Dedifferentiated amniotic fluid mesenchymal stem cell (primary cell): Measurements from ENCODE around the gene TP53RK.

Experiments used
- DNase-seq: peaks from one replicate; pipeline ENCODE4 v3.0.0-alpha.2; 2016; ENCODE audit errors: extremely low spot score

Gene TP53RK

DNA sequence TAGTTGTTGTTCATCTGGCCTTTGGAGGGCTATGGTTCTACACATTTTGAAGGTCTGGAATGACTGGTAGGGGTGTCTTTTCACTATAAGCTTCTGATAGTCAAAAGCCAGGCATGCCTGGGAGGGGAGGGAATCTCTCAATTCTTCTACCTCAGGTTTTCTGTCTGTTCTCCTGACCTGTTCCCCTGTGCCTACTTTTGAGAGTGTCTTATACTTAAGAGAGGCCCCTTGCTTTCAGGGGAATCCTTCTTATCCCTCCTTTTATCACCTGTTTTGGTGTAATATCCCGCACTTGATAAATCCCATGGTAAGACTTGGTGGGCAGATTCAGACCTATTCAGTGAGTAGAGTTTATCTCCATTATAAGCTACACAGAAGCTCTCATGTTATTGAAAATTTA is 27.6 kb downstream of the TP53RK start:
- DNase-seq, result no peak

DNA sequence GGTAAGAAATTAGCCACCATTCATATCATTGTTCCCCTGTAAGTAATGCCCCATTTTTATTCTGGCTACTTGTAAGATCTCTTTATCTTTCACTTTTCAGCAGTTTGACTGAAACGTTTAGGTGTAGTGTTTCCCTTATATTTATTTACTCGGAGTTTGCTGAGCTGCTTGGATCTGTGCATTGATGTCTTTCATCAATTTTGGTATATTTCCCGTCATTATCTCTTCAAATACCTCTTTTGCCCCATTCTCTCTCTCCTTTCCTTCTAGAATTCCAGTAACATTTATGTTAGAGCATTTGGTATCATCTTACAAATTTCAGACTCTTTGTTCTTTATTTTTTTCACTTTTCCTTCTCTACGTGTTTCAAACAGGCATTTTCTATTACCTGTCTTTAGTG is 28.8 kb downstream of the TP53RK start:
- DNase-seq, result no peak

DNA sequence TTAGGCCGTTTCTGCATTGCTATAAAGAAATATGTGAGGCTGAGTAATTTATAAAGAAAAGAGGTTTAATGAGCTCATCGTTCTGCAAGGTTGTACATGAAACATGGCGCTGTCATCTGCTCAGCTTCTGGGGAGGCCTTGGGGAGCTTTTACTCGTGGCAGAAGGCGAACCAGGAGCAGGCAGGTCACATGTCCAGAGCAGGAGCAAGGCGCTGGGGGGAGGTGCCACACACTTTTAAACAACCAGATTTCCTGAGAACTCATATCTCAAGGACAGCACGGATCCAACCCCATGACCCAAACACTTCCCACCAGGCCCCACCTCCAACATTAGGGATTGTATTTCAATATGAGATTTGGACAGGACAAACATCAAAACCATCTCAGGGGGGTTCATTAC is 31.6 kb downstream of the TP53RK start:
- no peak for DNase-seq

DNA sequence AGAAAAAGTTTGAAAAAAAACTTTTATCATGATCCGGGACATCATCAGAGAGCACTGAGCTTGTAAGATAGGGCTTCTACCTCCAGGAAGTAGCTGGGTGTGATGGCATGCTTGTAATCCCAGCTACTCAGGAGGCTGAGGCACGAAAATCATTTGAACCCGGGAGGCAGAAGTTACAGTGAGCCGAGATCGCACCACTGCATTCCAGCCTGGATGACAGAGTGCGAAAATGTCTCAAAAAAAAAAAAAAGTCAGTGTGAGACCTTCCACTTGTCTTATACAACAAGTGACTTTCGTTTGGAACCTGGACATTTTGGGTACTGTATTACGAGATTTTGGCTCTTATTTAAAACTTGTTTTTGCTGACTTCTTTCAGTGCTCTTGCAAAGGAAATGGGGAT is 32.1 kb downstream of the TP53RK start:
- no peak for DNase-seq

DNA sequence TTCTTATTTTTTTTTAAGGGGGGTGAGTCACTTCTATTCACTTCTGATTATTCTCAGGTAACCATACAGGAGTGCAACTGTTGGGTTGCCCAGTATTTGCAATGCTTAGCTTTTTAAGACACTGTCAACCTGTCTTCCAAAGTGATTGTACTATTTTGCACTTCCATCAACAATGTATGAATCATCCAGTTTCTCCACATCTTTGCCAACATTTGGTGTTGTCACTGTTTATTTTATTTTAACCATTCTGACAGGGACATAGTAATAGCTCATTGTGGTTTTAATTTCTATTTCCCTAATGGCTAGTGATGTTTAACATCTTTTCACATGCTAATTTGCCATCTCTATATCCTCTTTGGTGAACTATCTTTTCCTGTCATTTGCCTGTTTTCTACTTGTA is 36.5 kb downstream of the TP53RK start:
- no peak for DNase-seq

DNA sequence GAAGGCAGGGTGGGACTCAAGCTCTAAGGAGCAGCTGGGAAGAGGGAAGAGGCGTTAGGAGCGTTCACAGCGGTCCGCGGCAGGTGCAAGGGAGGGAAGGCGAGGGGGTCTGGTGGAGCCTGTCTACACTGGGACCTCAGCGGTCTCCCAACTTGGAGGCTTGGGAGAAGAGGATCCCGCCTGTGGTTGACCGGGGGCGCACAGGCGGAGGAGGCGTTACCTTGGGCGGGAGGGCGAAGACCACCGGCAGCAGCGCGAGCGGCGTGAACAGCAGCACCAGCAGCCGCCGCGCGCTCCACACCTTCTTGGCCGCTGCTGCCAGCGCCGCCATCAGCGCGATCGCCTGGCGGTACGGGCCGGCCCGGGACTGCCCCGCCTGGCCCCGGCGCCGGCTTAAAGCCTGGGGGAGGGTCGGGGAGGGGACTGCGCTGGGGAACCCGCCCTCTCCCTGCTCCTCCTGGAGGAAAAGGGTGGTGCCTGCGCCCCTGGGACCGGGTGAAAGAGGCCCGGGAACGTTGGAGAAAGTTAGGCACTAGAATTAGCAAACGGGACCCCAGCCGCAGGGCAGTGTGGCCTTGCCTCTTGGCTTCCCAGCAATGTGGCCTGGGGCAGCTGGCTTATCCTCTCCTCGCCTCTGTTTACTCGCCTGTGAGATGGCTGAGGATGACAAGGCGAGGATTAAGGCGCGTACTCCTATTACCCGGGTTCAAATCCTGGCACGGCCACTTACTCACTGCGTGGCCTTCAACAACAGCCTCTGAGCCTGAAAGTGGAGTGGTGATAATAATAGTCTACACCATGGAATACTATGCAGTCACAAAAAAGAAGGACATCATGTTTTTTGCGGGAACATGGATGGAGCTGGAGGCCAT is 37.9 kb downstream of the TP53RK start, which contains the start of gene SLC13A3:
Gene SLC13A3, minus strand, starts transcription at position 369 of the 872 bp plus-strand sequence. Its CDS starts 38 bp downstream, at position 331.
- no peak for DNase-seq

DNA sequence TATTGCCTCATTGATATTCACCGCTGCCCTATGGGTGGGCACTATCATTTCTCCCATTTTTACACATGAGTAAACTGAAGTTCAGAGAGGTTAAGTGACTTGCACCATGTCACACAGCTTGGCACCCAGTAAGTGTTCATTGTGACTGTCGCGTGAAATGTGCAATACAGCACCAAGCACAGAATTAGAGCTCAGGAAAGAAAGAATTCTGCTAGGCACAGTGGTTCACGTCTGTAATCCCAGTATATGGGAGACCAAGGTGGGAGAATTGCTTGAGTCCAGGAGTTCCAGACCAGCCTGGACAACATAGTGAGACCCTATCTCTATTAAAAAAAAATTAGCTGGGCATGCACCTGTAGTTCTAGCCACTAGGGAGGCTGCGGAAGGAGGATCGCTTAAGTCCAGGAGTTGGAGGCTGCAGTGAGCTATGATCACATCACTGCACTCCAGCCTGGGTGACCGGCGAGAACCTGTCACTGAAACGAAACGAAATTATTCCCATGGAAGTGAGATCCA is 38.6 kb downstream of the TP53RK start:
- DNase-seq, result no peak

DNA sequence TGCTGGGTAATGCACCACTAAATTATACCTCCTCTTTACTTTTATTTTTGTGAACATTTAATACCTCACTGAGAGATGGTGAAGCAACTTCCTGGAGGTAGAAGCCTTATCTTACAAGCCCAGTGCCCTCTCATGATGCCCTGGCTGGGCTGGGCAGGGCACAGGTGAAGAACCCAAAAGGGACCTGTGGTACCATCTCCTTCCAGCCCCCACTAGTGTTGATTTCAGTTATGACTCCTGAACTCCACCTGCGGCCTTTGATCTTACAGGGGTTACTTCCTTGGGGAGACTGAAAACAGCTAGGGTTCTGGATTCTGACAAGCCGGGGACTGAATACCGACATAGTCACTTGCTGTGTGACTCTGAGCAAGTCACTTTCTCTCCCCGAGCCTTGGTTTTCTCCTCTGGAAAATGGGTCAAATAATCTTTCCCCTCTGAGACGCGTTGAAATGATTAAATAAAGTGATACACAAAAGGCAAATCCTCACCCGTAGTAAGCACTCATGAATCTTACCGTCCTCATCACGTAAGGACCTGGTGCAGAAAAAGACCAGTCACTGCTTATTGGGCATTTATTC is 39.2 kb downstream of the TP53RK start:
- no peak for DNase-seq

DNA sequence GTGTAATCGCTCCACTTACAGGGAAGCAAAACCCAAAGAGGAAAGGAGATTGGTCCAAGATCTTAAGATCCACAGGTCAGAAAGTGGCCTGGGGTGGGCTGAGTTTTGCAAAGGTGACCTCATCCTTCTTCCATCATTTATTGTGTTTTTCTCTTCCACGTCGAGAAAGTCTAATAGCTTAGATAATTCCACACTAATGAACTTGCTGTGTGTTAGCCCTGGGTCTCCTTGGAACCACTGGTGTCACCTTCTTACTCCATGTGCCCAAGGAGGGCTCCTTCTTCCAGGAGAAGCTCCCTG is 39.6 kb downstream of the TP53RK start:
- DNase-seq, result no peak

DNA sequence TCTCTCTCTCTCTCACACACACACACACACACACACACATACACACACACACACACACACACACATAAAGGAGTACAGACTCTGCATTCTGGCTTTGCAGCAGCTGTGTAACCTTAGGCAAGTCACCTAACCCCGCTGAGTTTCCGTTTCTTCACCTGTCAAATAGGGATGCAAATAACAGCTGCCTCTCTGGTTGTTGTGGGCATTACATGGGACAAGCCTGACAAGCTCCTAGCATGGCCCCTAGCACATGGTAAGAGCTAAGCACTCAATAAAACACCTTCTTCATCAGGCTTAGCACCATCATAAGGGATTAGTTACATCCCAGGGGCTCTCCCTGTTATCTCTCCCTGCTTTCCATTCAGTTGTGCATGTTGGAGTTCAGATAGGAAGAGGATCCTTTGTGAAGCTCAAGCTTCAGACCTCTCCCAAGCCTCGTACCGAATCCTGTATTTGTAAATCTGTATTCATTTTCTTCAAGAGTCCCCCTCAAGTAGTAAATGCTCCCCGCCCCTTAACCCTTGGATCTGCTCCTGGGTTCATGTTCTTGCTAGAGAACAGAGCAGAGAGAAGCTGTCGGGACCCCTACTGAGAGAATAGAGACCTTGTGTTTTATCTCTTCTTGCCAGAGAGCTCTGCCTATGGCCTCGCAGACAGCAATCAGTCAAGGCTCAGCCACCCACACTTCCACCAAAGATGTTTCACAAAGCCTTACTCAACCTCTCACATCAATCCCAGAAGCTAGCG is 40.2 kb downstream of the TP53RK start:
- no peak for DNase-seq

DNA sequence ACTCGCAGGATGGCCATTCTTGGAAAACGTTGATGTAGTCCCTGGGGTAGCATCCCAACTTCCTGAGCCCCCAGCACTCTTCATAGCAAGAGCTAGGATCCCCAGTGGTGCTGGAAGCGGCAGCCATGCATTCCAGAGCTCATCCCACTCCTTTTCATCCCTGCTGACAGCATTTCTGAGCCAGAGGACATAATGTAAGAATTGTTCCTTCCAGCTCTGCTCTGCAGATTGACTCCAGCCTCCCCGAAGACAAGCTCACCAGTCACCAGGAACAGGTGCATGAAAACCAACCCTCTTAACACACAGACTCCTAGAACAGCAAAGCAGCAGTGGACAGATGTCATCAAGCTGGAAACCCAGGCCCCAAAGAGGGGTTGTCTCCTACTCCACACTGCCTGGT is 41.8 kb downstream of the TP53RK start:
- no peak for DNase-seq

DNA sequence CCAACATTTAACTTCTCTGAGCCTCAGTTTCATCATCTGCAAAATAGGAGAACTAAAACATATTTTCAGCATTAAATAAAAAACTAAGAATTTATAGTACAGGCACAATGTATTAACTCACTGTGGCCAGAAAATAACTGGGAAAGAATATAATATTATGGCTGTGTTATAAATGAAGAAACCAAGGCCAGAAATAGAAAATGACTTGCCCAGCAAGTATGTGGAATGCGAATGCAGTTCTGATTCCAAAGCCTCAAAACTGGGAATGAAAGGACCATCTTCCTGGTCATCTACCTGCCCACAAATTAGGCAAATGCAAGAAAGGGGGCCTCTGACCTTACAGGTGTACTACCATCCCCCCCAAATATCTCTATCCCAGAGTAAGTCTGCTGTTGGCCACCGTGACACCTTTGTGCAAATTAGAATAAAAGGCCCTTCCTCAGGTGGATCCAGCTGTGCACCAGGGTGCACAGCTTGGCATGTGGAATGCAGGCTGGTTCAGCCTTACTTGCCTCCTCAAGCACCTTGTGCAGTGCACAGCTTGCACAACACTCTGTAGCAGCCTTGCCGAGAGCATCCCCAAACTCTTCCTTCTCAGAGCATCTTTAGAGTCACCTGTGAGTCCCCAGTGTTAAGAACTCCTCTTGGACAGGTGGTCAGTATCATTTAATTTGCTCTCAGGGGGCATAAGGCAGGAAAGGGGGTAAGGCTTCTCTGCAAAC is 42.4 kb downstream of the TP53RK start:
- DNase-seq, result no peak

DNA sequence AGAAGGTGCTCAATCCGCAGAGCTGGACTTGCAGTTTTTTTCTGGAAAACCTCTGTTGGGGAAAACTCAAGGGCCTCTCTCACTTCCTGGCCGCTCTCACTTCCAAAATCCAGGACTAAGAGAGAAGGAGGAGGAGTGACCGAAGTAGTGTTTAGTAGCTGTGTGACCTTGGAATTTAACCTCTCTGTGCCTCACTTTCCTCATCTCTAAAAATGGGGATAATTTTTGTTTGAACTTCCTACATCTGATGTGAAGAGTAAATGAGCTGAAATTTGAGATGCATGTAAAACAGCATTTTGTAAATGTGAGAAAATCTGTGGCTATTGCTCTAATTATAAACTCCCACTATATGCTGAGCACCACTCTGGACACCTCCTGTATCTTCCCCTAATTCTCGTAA is 43.1 kb downstream of the TP53RK start:
- no peak for DNase-seq

DNA sequence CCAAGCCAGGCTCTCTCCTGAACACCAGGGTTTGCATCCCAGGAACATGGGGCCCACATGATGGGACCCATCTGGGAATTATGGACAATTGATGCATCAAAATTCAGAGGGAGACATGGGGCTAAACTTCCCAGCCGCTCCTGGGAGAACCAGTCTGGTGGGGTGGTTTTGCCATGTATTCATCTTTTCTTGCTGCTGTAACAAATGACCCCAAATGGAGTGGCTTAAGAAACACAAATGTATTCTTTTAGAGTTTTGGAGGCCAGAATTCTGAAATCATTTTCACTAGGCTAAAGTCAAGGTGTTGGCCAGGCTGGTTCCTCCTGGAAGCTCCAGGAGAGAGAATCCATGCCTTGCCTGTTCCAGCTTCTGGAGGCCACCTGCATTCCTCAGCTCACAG is 44.5 kb downstream of the TP53RK start:
- DNase-seq, result no peak

DNA sequence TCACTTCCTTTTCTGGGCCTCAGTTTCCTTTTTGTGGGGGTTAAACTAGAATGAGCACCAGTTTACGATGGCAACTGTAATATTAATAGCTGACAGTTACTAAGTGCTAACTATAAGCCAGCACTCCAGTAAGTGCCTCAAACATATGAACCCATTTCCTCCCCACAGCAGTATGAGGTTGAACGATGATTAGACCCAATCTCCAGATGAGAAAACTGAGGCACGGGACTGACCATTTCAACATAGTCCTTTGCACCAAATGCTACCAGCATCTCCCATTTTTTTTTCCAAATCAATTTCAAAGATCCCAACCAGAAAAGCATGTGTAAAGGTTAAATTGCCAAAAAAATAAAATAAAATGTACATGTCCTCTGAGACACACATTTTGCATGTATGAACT is 45.1 kb downstream of the TP53RK start:
- no peak for DNase-seq

DNA sequence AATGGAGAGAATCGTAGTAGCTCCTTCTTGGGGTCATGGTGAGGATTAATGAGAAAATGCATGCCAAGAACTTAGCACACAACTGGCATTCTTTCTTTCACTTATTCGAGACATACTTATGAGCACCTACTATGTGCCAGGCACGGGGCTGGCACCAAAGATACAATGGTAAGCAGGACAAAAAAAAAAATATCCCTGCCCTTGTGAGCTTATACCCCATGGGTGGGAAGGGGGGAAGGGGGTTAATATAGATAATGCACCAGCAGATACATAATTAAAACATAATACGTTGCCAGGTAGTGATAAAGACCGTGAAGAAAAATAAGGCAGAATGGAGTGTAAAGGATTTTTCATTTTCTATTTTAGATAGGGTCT is 46.3 kb downstream of the TP53RK start:
- DNase-seq, result no peak

DNA sequence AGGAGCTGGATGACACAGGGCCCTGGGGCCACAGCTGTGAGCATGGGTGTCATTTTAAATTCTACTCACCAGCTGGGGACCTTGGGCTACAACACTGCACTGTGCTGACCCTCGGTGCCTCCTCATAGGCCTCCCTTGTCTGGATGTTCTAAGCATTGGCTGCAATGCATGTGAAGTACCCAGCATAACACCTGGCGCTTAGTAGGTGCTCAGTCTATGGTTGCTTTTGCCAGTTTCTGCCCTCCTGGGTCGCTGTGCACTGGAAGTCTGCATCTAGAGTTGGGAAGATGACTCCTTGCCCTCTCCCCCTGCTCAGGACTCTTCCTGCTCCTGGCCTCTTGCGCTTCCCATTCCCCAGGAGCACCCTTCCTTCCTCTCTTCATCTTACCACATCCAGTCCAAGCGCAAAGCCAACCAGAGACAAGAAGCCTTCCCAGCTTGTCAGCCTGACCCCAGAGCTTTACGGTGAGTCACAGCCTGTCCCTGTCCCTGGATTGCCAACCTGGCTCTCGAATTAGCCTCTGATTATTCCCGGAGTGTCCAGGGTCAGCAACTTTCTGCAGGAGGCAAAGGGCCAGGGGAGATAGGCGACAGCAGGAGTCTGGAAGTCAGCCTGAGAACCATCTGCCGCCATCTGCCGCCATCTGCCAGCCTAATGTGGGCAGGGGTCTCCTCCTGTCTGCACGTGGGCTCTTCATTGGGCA is 46.8 kb downstream of the TP53RK start:
- DNase-seq, result no peak

DNA sequence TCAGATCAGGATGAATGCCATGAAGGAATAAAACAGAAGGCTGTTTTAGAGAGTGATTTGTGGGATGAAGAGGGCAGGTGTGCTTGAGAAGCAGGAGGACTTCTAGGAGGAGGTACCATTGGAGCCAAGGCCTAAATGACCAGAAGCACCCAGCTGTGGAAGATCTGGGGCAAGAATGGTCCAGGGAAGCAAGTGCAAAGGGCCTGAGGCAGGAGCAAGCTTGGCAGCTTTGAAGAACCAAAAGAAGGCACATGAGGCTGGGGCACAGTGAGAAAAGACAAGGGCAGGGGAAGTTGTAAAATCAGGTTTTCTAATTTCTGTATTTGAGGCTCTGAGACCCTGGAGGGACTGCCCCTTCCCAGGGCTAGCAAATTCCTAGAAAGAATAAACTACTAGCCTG is 47.8 kb downstream of the TP53RK start:
- DNase-seq, result no peak

DNA sequence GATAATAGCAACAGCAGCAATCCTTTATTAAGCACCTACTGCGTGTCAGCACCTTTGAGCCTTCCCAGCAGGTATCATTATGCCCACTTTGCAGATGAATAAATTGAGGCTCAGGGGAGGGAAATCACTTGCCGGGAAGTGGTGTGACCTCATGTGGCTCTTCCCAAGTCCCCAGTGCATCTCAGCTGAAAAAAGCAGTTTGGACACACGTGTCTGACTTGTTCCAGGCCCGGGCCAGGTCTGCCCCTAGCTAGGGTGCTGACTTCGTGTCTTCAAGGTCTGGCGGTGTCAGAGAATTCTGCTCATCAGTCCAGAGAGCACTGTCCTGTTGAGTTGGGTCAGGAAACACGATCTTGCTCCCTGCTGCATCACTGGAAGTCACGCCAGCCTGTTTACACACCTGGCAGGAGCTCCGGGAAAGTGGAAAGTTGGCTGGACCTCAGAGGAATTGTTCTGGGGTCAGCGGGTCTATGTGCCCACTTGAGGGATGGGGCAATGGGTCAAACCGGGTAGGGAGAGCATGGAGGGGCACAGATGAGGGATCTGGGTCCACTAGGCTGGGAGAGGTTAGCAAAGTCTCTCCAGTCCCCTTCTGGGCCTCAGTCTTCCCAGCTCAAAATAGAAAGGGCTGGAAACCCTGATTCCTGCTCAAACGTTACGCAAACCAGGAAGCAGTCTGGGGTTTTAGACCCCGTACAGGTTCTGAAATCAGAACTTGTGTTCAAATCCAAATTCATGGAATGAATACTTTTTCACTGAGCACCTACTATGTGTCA is 48.5 kb downstream of the TP53RK start:
- DNase-seq, result no peak

DNA sequence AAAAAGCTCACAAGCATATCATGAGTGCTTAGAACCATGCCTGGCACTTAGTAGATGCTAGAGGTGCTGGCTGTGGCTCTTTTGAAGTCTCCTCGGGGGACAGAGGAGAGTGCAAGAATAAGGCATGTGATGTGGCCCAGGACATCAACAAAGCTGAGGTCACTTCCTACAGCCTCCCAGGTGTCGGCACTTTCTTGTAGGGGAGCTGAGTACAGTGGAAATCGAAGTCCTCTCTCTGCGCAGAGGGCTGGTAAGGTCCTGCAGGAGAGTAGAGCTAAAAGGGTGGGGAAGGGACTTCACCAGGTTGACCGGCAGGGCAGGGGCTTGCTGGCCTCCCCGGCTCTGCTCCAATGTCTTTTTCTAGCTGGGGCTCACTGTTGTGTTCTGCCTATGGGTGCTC is 49.2 kb downstream of the TP53RK start:
- DNase-seq, result no peak

DNA sequence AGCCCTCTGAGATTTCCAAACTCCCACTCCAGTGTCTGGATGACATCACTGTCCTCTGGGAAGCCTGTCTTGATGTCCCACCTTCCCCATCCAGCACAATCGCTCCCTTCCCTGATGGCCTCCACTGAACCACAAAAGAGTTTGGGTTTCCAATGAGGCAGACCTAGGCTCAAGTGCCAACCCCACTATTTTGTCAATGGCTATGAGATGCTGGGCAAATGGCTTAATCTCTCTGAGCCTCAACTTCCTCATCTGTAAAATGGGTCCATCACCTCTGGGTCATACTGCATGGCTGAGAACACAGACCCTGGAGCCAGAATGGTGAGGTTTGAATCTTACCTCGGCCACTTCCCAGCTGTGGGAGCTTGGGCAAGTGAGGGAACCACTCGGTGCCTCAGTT is 49.7 kb downstream of the TP53RK start:
- DNase-seq, result no peak
